IPS-18c (cell line): ENCODE data around the gene PEAK3.

Experiments
- H3K4me3 ChIP-seq: 2 replicates; pipeline ENCODE4 v1.7.0; 2013; ENCODE audit warnings: low read depth, mild to moderate bottlenecking, low read length, moderate library complexity; ENCODE audit not compliant: insufficient read depth
- H3K9me3 ChIP-seq: one replicate; pipeline ENCODE4 v1.6.1; 2013; ENCODE audit warnings: mild to moderate bottlenecking, low read length, moderate library complexity; ENCODE audit not compliant: control insufficient read depth, insufficient read depth

PEAK3 gene

GRCh38 chr19:2261438-2262172, 20.4 kb downstream of the PEAK3 start:
- no peaks in the 10 kb centered on the region for H3K9me3 ChIP-seq

DNA sequence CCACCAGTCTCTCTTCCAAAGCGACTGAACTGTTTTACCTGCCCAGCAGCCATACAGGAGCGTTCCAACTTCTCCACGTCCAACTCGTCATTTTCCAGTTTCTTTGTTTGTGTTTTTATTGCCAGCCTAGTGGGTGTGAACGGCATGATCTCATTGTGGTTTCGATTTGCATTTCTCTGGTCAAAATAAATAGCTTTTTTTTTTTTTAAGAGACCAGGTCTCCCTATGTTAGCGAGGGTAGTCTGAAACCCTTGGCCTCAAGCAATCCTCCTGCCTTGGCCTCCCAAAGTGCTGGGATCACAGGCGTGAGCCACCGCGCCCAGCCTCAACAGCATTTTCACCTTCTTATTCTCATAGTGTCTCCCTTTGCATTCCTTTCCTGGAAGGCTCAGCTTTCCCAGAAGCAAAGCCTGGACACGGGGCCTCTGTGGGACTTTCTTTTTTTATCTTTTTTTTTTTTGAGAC, 21.6 kb downstream of the PEAK3 start:
- Histone ChIP-seq H3K4me3 (no peak overlapping the region), H3K9me3 (no peaks in the 10 kb centered on the region)

More at GRCh38 chr19:2261438-2262172, 20.4 kb downstream of the PEAK3 start:
- H3K4me3 ChIP-seq, result no peak overlapping the region

GRCh38 chr19:2259336-2259735, 22.6 kb downstream of the PEAK3 start:
- Histone ChIP-seq H3K9me3 (no peaks in the 10 kb centered on the region), H3K4me3 (no peak overlapping the region)

- H3K4me3 ChIP-seq, result no peak within 1 kb of the TSS
Observed at GRCh38 chr19:2255982-2256685, 25.8 kb downstream of the PEAK3 start, which contains the start of gene JSRP1. Gene JSRP1, minus strand, starts transcription at chr19:2256417. Its CDS starts 1,103 bp downstream, at chr19:2255314.

GRCh38 chr19:2255112-2255845, 26.7 kb downstream of the PEAK3 start:
- Histone ChIP-seq H3K4me3 (no peak overlapping the region), H3K9me3 (no peaks in the 10 kb centered on the region)

More at GRCh38 chr19:2255982-2256685, 25.8 kb downstream of the PEAK3 start, which contains the start of gene JSRP1:
- no peaks in the 10 kb centered on the region for H3K9me3 ChIP-seq

DNA sequence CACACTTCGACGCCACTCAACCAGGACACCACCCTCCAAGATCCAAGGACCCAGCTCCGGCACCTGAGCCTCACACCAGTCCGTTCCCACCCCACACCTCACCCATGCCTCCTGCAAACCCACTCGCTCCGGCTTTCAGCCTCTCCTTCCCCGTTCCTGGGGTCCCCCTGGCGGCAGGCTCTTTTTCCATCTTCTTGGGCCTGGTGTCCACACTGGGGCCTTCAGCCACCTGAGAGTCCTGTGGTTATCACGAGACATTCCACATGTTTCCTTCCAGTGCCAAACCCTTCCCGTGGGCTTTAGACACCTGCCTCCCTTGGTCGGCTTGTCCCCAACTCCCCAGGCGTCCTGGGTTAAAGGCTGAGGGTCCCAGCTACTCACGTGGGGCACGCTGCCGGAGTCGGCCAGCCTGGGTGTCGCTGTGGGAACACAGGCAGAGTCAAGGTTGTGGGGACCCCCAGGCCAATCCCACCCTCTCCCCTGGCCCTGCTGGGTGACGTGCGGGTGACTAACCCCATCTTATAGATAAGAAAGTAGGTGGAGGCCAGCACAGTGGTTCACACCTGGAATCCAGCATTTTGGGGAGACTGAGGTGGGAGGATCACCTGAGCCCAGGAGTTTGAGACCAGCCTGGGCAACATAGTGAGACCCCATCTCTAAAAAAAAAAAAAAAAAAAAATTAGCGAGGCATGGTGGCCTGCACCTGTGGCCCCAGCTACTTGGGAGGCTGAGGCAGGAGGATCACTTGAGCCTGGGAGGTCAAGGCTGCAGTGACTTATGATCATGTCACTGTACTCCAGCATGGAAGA, 27.7 kb downstream of the PEAK3 start:
- Histone ChIP-seq H3K4me3 (peak overlapping the region; percentile 57), H3K9me3 (no peaks in the 10 kb centered on the region)

- H3K4me3 ChIP-seq, result peak overlapping the region; percentile 57
- H3K9me3 ChIP-seq, result no peaks in the 10 kb centered on the region
Observed at GRCh38 chr19:2253106-2254063, 28.6 kb downstream of the PEAK3 start.

DNA sequence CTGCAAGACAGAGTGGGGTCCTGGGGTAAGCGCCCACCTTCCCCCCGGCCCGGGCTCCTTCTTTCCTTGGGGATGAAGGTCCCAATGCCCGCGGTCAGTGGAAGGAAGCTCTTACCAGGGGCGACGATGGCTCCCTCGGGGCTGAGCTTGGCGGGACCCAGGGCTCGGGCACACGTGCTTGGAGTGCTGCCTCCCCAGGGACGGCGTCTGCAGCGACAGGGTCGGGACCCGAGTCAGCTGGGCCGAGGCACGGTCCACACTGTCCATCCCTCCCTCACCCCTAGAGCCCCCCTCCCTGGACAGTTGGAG, 29.2 kb downstream of the PEAK3 start:
- H3K9me3 ChIP-seq, result no peaks in the 10 kb centered on the region
- H3K4me3 ChIP-seq, result peak overlapping the region; percentile 57

GRCh38 chr19:2252055-2252796, 29.7 kb downstream of the PEAK3 start:
- H3K4me3 ChIP-seq, result no peak overlapping the region
- H3K9me3 ChIP-seq, result no peaks in the 10 kb centered on the region

DNA sequence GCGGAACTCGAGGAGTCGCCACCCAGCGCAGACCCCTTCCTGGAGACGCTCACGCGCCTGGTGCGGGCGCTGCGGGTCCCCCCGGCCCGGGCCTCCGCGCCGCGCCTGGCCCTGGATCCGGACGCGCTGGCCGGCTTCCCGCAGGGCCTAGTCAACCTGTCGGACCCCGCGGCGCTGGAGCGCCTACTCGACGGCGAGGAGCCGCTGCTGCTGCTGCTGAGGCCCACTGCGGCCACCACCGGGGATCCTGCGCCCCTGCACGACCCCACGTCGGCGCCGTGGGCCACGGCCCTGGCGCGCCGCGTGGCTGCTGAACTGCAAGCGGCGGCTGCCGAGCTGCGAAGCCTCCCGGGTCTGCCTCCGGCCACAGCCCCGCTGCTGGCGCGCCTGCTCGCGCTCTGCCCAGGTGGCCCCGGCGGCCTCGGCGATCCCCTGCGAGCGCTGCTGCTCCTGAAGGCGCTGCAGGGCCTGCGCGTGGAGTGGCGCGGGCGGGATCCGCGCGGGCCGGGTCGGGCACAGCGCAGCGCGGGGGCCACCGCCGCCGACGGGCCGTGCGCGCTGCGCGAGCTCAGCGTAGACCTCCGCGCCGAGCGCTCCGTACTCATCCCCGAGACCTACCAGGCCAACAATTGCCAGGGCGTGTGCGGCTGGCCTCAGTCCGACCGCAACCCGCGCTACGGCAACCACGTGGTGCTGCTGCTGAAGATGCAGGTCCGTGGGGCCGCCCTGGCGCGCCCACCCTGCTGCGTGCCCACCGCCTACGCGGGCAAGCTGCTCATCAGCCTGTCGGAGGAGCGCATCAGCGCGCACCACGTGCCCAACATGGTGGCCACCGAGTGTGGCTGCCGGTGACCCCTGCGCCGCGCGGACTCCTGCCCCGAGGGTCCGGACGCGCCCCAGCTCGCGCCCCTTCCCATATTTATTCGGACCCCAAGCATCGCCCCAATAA, 30.6 kb downstream of the PEAK3 start:
- Histone ChIP-seq H3K9me3 (no peaks in the 10 kb centered on the region), H3K4me3 (no peak overlapping the region)

GRCh38 chr19:2250766-2251105, 31.2 kb downstream of the PEAK3 start:
- Histone ChIP-seq H3K4me3 (no peak overlapping the region), H3K9me3 (no peaks in the 10 kb centered on the region)

DNA sequence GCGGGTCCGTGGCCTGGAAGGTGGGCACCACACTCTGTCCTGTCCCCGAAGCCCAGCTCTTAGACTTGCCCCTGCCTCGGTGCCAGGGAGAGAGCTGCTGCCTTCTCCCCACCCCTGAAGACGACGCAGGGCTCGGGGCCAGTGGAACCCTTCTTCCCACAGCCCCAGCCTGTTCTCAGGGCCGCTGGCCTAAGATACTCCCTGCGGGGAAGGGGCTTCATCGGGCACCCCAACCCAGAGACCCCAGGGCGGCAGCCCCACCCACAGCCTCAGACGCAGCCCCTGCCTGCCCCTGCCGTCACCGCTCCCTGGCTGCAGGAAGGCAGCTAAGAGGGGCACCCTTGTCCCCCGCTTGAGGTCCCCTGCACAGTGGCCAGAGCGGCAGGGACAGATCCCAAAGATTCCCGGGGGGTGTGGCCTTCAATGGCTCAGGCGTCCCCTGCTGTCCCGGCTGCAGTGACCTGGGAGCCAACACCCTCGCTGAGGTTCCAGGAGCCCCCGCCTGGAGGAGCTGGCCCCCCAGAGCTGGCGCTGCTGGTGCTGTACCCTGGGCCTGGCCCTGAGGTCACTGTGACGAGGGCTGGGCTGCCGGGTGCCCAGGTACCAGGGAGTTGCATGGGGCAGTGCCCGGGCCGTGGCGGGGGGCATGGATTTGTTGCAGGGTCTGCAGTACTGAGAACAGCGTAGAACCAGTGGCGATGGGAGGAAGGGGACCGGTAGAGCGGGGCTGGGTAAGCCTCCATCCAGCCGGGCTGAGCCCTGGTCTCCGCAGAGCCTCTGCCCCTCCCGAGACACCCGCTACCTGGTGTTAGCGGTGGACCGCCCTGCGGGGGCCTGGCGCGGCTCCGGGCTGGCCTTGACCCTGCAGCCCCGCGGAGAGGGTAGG, 31.9 kb downstream of the PEAK3 start:
- no peak overlapping the region for H3K4me3 ChIP-seq
- H3K9me3 ChIP-seq, result no peaks in the 10 kb centered on the region

- H3K9me3 ChIP-seq, result peaks cover 2% of the 10 kb centered on the region
Observed at GRCh38 chr19:2249010-2249866, 32.7 kb downstream of the PEAK3 start, which contains the start of gene AMH. Gene AMH, plus strand, starts transcription at chr19:2249323. Its CDS starts 10 bp downstream, at chr19:2249333.

More at GRCh38 chr19:2249010-2249866, 32.7 kb downstream of the PEAK3 start, which contains the start of gene AMH:
- H3K4me3 ChIP-seq, result no peak within 1 kb of the TSS
